ENCODE results near the gene BCAN. TPM values are rescaled to one million over a fixed set of nuclear protein-coding genes. Genes with fewer than 3 reads are reported as not detected.
A peak's percentile ranks its signal among the peaks of the same experiment; 100 is the strongest.

Gene BCAN
- total and polyA plus RNA-seq, 2 experiments from 2014 or later: 0.23 to 0.86 TPM

DNA sequence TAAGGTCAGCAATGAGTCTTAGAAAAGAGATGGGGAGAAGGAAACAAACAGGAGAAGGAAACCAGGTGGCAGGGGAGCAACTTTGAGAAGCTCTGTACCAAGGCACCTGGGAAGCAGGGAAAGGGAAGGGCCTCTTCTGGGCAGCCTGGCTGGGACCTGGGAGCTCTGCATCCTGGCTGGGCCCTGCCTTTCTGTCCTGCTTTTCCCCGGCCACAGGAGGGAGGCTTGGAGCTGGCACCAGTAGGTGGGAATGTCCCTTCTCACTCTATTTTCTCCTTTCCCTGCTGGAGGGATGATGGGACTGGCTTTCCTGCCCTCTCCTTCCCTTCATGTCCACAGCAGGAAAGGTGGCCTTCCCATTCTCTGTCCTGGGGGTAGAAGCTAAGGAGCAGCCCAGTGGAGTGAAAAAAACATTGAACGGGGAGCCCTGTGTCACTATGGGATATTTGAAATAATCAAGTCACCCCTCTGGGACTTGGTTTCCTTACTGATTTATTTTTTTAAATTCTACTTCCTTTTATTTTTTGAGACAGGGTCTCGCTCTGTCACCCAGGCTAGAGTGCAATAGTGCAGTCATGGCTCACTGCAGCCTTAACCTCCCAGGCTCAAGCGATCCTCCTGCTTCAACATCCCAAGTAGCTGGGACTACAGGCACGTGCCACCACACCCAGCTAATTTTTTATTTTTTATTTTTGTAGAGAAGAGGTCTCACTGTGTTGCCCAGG is 40.4 kb downstream of the BCAN start:
- H3K4me1 ChIP-seq (ENCODE audit: low read depth): peaks cover 5% of the 10 kb centered on the region
- H3K27ac ChIP-seq: no peak overlapping the region
- no peak overlapping the region for H3K4me3 ChIP-seq
- H3K27me3 ChIP-seq: no peaks in the 10 kb centered on the region
- H3K9me3 ChIP-seq (ENCODE audit: low read depth): no peaks in the 10 kb centered on the region
- no peak for DNase-seq (ENCODE audit: low read depth in 1 of 2, low spot score in 1 of 2)
- TF ChIP-seq, protein P1, sequence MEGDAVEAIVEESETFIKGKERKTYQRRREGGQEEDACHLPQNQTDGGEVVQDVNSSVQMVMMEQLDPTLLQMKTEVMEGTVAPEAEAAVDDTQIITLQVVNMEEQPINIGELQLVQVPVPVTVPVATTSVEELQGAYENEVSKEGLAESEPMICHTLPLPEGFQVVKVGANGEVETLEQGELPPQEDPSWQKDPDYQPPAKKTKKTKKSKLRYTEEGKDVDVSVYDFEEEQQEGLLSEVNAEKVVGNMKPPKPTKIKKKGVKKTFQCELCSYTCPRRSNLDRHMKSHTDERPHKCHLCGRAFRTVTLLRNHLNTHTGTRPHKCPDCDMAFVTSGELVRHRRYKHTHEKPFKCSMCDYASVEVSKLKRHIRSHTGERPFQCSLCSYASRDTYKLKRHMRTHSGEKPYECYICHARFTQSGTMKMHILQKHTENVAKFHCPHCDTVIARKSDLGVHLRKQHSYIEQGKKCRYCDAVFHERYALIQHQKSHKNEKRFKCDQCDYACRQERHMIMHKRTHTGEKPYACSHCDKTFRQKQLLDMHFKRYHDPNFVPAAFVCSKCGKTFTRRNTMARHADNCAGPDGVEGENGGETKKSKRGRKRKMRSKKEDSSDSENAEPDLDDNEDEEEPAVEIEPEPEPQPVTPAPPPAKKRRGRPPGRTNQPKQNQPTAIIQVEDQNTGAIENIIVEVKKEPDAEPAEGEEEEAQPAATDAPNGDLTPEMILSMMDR (IDR thresholded peaks at IDR 0.05; ENCODE audit: low read depth, low read length): no peak
- no peaks in the 10 kb centered on the region for H3K36me3 ChIP-seq

DNA sequence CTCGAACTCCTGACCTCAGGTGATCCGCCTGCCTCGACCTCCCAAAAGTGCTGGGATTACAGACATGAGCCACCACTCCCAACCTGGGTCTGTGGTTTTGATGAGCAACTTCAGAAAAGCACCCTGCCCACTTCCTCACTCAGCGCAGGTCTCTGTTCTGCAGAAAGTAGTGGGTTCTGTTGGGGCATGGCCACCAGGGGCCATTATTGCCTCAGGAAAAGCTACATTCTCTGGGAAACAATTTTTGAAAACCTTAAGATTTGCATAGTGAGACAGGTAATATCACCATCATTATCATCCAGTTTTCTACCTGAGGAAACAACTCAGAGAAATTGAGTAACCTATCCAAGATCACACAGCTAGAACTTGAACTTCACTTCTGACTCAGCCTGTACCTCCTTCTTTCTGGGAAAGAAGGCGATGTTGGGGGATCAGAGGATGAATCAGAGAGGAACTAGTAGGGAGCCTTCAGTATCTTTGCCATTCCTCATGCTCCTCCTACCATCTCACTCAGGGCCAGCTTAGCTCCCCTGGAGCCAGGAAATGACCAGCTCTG is 42.4 kb downstream of the BCAN start:
- no peak overlapping the region for H3K4me3 ChIP-seq
- H3K36me3 ChIP-seq: no peaks in the 10 kb centered on the region
- no peaks in the 10 kb centered on the region for H3K4me1 ChIP-seq (ENCODE audit: low read depth)
- H3K9me3 ChIP-seq (ENCODE audit: low read depth): no peaks in the 10 kb centered on the region
- H3K27me3 ChIP-seq: no peaks in the 10 kb centered on the region
- TF ChIP-seq, protein P1 (IDR thresholded peaks at IDR 0.05; ENCODE audit: low read depth, low read length): no peak
- DNase-seq (ENCODE audit: low read depth in 1 of 2, low spot score in 1 of 2): peak in 1 of 2 donors; percentile 37
- no peak overlapping the region for H3K27ac ChIP-seq

DNA sequence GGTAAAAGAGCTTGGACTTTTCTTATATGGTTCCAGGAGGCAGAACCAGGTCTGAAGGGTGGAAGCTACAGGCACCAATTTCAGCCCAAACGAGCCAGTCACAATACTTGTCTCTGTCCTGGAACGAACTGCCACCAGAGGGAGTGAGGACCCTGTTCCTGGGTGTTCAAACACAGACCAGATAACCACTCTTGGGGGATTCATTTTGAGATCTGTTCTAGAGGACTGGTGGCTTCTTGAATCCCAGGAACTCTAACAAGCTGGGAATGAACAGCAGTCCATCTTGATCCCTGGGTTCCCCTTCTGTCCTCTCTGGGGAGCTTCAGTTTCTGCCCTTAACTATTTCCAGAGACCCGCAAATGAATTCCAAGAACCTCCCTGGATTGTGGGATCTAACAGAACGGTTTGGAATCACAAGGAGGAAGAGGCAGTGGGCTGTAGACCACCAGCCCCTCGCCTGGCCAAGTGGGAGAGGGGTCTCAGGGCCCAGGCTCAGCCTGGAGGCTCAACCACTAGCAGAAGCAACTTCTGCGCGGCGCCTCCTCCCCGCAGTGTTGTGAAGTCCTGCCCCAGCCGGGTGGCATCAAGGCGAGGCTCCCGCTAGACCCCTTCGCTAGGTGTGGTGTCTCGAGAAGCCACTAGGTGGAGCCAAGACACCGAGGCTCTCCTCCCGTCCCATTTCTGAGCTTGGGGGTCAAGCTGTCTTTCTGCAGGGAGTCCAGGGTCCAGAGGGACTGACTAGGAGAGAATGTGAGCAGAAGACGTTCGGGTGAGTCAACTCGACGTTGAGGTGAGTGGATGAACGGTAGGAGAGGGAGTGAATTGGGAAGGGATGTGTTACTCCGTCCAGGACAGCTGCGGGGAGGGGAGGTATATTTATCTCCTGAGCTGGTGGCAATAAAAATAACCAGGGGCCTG is 47.4 kb downstream of the BCAN start:
- Histone ChIP-seq H3K36me3 (no peaks in the 10 kb centered on the region), H3K4me3 (peak overlapping the region; percentile 24), H3K27ac (peak overlapping the region; percentile 89), H3K9me3 (ENCODE audit: low read depth) (no peaks in the 10 kb centered on the region), H3K4me1 (ENCODE audit: low read depth) (peaks cover 45% of the 10 kb centered on the region), H3K27me3 (no peaks in the 10 kb centered on the region)
- TF ChIP-seq, protein P1 (IDR thresholded peaks at IDR 0.05; ENCODE audit: low read depth, low read length): peak; percentile 92
- peak; percentile 91 to 93 for DNase-seq (ENCODE audit: low read depth in 1 of 2, low spot score in 1 of 2)

DNA sequence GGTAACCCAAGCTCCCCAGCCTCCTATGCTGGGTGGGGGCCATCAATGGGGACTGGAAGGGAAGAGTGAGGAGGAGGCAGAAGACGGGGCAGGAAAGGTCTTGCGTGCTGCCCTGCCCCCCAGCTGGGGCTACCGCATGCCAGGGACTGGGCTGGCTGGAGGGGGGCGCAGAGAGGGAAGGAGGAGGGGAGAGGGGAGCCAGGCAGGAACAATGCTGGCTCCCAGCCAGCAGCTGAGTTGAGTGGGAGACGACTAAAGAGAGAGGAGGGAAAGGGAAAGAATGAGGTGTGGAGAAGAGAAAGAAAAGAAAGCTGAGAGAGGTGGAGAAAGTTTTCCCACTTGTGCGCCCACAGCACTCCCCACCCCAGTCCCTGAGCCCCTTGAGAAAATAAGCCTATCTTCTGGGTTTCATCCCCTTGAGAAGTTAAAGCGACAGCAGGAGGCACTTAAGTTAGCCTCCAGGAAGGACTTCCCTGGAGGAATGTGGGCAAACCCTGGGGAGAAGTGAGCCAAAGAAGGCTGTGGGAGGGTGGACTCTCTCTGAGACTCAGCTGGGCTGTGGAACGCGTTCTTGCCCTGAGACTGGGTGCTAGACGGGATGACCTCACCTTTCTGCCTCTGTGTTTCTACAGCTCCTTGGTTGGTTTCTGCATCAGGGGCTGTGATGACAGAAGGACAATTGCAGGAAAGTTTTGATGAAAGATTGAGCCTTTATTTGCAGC is 48.2 kb downstream of the BCAN start:
- peak overlapping the region; percentile 89 for H3K27ac ChIP-seq
- H3K4me1 ChIP-seq (ENCODE audit: low read depth): peaks cover 50% of the 10 kb centered on the region
- H3K27me3 ChIP-seq: no peaks in the 10 kb centered on the region
- no peaks in the 10 kb centered on the region for H3K9me3 ChIP-seq (ENCODE audit: low read depth)
- TF ChIP-seq, protein P1 (IDR thresholded peaks at IDR 0.05; ENCODE audit: low read depth, low read length): no peak
- DNase-seq (ENCODE audit: low read depth in 1 of 2, low spot score in 1 of 2): peak; percentile 53 to 68
- no peaks in the 10 kb centered on the region for H3K36me3 ChIP-seq
- H3K4me3 ChIP-seq: peak overlapping the region; percentile 24

DNA sequence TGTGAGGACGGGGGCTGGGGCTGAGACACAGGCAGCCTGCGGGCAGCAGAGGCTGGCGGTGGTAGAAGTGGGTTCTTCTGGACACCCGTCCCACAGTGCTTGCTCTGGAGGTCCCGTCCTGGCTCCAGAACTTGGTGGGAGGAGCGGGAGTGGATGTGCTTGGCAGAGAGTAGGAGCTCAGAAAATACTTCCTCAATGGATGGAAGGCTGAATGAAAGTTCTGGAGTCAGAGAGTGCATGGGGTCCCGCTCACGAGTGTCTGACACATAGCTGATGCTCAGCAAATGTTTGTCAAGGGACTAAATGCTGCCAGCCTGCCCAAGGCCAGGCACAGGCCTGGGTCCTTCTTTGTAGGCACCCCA is 48.7 kb downstream of the BCAN start:
- no peaks in the 10 kb centered on the region for H3K27me3 ChIP-seq
- TF ChIP-seq, protein P1 (IDR thresholded peaks at IDR 0.05; ENCODE audit: low read depth, low read length): no peak
- no peak overlapping the region for H3K4me3 ChIP-seq
- no peaks in the 10 kb centered on the region for H3K36me3 ChIP-seq
- H3K9me3 ChIP-seq (ENCODE audit: low read depth): no peaks in the 10 kb centered on the region
- peaks cover 50% of the 10 kb centered on the region for H3K4me1 ChIP-seq (ENCODE audit: low read depth)
- DNase-seq (ENCODE audit: low read depth in 1 of 2, low spot score in 1 of 2): no peak
- peak overlapping the region; percentile 89 for H3K27ac ChIP-seq
